ENCODE results near the gene GPR137. TPM values are rescaled to one million over a fixed set of nuclear protein-coding genes. Genes with fewer than 3 reads are reported as not detected.

The GPR137 gene
- total and polyA plus RNA-seq, 10 of the 15 experiments (the other 5 are each of a cell fraction or from before 2014, with no cell fraction given) = 0.37 to 29.2 (median 13.8) TPM

- in situ Hi-C loops (cut with MboI) (no loop called here), intact Hi-C loops (cut with micrococcal nuclease; ENCODE audit: unreplicated experiment) (no loop called here)
- Histone ChIP-seq H3K36me3 (ENCODE audit: control insufficient read depth in 2 of 2, insufficient read depth in 2 of 2, low read length in 1 of 2) (peaks cover 0 to 5% of the 10 kb centered on the region in 2 experiments; a peak in 2 of 4 replicates), H3K79me2 (ENCODE audit: control insufficient read depth, insufficient read depth, low read length) (no peaks in the 10 kb centered on the region), H3K4me3 (no peak overlapping the region), H3K9me3 (replicated peaks; ENCODE audit: control insufficient read depth, insufficient read depth, low read length) (no peaks in the 10 kb centered on the region), H2AFZ (ENCODE audit: control insufficient read depth, low read depth, low read length) (no peak overlapping the region), H3K27ac (ENCODE audit: control insufficient read depth, insufficient read depth) (peak overlapping the region; percentile 17; the same call in 1 of the 2 replicates), H4K20me1 (ENCODE audit: control insufficient read depth, insufficient read depth) (no peaks in the 10 kb centered on the region), H3K4me1 (ENCODE audit: control insufficient read depth, insufficient read depth, low read length) (peaks cover 11% of the 10 kb centered on the region), H3K27me3 (replicated peaks in 1 of 2; ENCODE audit: control insufficient read depth in 2 of 2, insufficient read depth in 2 of 2, low read length in 1 of 2) (no peaks in the 10 kb centered on the region), H3K9ac (ENCODE audit: control insufficient read depth, insufficient read depth, low read length) (no peak overlapping the region), H3K4me2 (ENCODE audit: control insufficient read depth, insufficient read depth) (no peak overlapping the region)
- TF ChIP-seq RELA (IDR thresholded peaks at IDR 0.05; ENCODE audit: borderline replicate concordance, partially characterized antibody) (no peak), IKZF1 (conservative IDR thresholded peaks at IDR 0.05) (no peak), SREBF1 (IDR thresholded peaks at IDR 0.05; ENCODE audit: low read length) (no peak), SRF (IDR thresholded peaks at IDR 0.05; ENCODE audit: low read depth in 2 of 2, low read length in 2 of 2) (no peak), BRCA1 (IDR thresholded peaks at IDR 0.05; ENCODE audit: low read depth, low read length) (no peak), TCF7 (IDR thresholded peaks at IDR 0.05; ENCODE audit: borderline replicate concordance) (no peak), MYC (IDR thresholded peaks at IDR 0.05; ENCODE audit: insufficient read depth, insufficient read length, insufficient replicate concordance, low read length, severe bottlenecking) (no peak), EED (IDR thresholded peaks at IDR 0.05; ENCODE audit: low read depth) (no peak), MTA3 (IDR thresholded peaks at IDR 0.05; ENCODE audit: borderline replicate concordance, low read length) (no peak), KAT2A (conservative IDR thresholded peaks at IDR 0.05; ENCODE audit: control insufficient read depth, low read depth, low read length) (no peak), FOXK2 (IDR thresholded peaks at IDR 0.05) (no peak), BHLHE40 (IDR thresholded peaks at IDR 0.05; ENCODE audit: borderline replicate concordance in 1 of 2, low read depth in 2 of 2, low read length in 1 of 2) (no peak), POLR2AphosphoS2 (IDR thresholded peaks at IDR 0.05; ENCODE audit: low read depth, low read length) (no peak), SPI1 (IDR thresholded peaks at IDR 0.05; ENCODE audit: borderline replicate concordance, insufficient read depth, low read depth, low read length) (no peak), NFYB (IDR thresholded peaks at IDR 0.05; ENCODE audit: insufficient read depth, low read depth, low read length) (no peak), REST (IDR thresholded peaks at IDR 0.05; ENCODE audit: low read depth, low read length) (no peak), CBX5 (IDR thresholded peaks at IDR 0.05; ENCODE audit: low read depth) (no peak)
- TF ChIP-seq, protein P1, sequence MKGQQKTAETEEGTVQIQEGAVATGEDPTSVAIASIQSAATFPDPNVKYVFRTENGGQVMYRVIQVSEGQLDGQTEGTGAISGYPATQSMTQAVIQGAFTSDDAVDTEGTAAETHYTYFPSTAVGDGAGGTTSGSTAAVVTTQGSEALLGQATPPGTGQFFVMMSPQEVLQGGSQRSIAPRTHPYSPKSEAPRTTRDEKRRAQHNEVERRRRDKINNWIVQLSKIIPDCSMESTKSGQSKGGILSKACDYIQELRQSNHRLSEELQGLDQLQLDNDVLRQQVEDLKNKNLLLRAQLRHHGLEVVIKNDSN (IDR thresholded peaks at IDR 0.05; ENCODE audit: borderline replicate concordance, extremely low read length, insufficient read depth, low read depth, low read length) = no peak
- FAIRE-seq = no peak
- BruUV-seq (replicated peaks) = no TSS peak
- ATAC-seq = peak; percentile 70
- POLR2A ChIA-PET = interaction anchor here (0.6 to 1.2 kb wide), 3 partner anchors 14 to 1812 kb away, joined by 3 to 4 read pairs (median 3); partner anchors contain the start of gene PPP1R14B
- no peak for DNase-seq (ENCODE audit: low read depth, low spot score)
- SMC1A ChIA-PET (ENCODE audit: uncharacterized antibody, unreplicated experiment) = no interaction called here
- CTCF ChIA-PET = interaction anchor here (1.0 to 1.5 kb wide), 2 partner anchors 9 kb away, joined by 3 to 5 read pairs; partner anchors contain the start of gene PLCB3
- RAD21 ChIA-PET (ENCODE audit: unreplicated experiment) = interaction anchor here (0.7 kb wide), 1 partner anchor 53 kb away, joined by 3 read pairs; the partner anchor contains the start of gene FERMT3
- 73% methylated on average over 6 of the region's 6 CpGs for WGBS (ENCODE audit: insufficient coverage, insufficient replicate concordance, low lambda C conversion rate, missing lambda C conversion rate)
Measured at GRCh38 chr11:64260147-64260708, 25.4 kb upstream of the GPR137 start.
